ENCODE data around the gene BAZ1B. TPM values are rescaled to one million over a fixed set of nuclear protein-coding genes. Genes with fewer than 3 reads are reported as not detected.
A peak's percentile ranks its signal among the peaks of the same experiment; 100 is the strongest.
"Not testable (repeated sequence)": the region's sequence is repeated elsewhere in the genome, so short reads cannot be mapped to it uniquely, and the experiment has no call there.

The BAZ1B gene
- total RNA-seq, 1 donor from 2014 or later: 111 TPM

DNA sequence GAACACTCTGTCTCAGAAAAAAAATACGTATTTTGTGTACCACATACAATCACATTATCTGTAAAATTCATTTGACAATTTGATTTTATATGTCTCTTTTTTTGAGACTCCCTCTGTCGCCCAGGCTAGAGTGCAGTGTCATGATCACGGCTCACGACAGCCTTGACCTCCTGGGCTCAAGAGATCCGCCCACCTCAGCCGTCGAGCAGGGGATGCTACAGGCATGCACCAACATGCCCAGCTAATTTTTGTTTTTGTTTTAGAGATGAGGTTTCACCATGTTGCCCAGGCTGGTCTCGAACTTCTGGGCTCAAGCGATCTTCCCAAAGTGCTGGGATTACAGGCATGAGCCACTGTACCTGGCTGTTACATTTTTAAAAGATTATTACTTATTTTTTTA is 11.6 kb upstream of the BAZ1B start:
- intact Hi-C loops (cut with micrococcal nuclease): no loop called here
- Mint-ChIP-seq H3K27ac (no peak overlapping the region), H3K27me3 (ENCODE audit: insufficient read depth) (no peaks in the 10 kb centered on the region), H3K36me3 (ENCODE audit: low read depth) (peaks cover 24% of the 10 kb centered on the region), H3K4me3 (no peak overlapping the region), H3K4me1 (ENCODE audit: low read depth) (no peaks in the 10 kb centered on the region), H3K9me3 (no peaks in the 10 kb centered on the region)
- DNase-seq (ENCODE audit: low spot score): no peak

DNA sequence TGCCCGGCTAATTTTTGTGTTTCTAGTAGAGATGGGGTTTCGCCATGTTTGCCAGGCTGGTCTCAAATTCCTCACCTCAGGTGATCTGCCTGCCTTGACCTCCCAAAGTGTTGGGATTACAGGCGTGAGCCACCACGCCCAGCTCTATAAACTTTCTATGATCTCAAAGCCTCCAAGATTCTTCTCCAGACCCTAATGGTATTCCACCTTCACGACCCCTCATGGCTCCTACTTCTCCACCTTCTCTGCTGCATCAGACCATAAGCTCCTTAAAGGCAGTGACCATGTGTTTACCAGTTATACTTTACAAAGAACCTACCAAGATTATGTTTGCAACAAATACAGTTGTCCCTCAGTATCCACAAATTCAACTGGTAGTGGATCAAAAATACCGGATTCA is 10.1 kb upstream of the BAZ1B start:
- Mint-ChIP-seq H3K27me3 (ENCODE audit: insufficient read depth) (no peaks in the 10 kb centered on the region), H3K4me3 (no peak overlapping the region), H3K27ac (no peak overlapping the region), H3K4me1 (ENCODE audit: low read depth) (peaks cover 7% of the 10 kb centered on the region), H3K36me3 (ENCODE audit: low read depth) (peaks cover 15% of the 10 kb centered on the region), H3K9me3 (no peaks in the 10 kb centered on the region)
- intact Hi-C loops (cut with micrococcal nuclease): no loop called here
- no peak for DNase-seq (ENCODE audit: low spot score)

DNA sequence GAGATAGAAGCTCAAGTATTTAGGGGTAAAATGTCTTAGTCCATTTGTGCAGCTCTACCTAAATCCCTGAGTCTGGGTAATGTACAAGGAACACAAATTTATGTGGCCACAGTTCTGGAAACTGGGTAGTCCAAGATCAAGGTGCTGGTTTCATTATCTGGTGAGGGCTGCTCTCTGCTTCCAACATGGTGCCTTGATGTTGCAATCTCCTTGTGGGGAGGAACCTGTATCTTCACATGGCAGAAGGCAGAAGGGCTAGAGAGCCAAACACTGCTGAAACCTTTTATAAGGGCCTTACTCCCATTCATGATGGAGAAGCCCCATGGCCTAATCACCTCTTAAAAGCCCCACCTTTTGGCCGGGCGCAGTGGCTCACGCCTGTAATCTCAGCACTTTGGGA is 8.7 kb upstream of the BAZ1B start:
- Mint-ChIP-seq H3K4me1 (ENCODE audit: low read depth) (peaks cover 14% of the 10 kb centered on the region), H3K27ac (no peak overlapping the region), H3K36me3 (ENCODE audit: low read depth) (peaks cover 5% of the 10 kb centered on the region), H3K27me3 (ENCODE audit: insufficient read depth) (no peaks in the 10 kb centered on the region), H3K9me3 (no peaks in the 10 kb centered on the region), H3K4me3 (no peak overlapping the region)
- intact Hi-C loops (cut with micrococcal nuclease): no loop called here
- no peak for DNase-seq (ENCODE audit: low spot score)

DNA sequence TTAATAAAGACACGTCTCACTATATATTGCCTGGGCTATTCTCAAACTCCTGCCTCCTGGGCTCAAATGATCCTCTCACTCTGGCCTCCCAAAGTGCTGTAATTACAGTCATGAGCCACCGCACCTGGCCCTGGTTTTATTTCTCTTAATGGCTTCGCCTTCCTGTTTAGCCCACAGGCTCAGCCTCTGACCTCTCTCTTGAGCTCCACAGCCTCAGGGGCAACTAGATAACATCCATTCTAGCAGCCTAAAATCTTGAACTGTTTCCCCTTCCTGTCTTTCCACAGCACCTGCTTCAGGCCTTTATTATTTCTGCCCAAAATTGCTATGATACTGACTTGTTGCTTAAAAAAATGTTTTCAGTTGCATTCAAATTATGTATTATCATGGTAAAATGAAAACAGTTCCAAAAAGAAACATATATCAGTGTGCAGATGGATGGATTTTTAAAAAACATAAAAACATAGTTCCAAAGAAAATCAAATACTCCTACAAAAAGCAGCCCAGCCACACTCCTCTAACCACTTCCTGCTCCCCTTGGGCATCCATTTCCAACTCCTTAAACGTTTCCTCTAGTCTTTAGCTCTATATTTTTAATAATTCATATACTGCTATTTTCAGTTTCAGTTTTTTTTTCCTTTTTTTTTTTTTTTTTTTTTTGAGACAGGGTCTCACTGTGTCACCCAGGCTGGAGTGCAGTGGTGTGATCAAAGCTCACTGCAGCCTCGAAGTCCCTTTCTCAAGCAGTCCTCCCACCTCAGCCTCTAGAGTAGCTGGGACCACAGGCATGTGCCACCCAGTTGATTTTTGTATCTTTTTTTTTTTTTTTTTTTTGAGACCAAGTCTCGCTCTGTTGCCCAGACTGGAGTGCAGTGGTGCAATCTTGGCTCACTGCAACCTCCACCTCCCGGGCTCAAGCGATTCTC is 5.1 kb upstream of the BAZ1B start:
- no peaks in the 10 kb centered on the region for H3K9me3 Mint-ChIP-seq
- DNase-seq (ENCODE audit: low spot score): no peak
- H3K4me3 Mint-ChIP-seq: peak overlapping the region; percentile 19
- H3K36me3 Mint-ChIP-seq (ENCODE audit: low read depth): peaks cover 3% of the 10 kb centered on the region
- H3K4me1 Mint-ChIP-seq (ENCODE audit: low read depth): peaks cover 36% of the 10 kb centered on the region
- H3K27ac Mint-ChIP-seq: peak overlapping the region; percentile 77
- intact Hi-C loops (cut with micrococcal nuclease): loop anchor here (10.0 kb wide), 1 partner anchor 702 kb away; the partner anchor contains the start of gene TYW1B
- no peaks in the 10 kb centered on the region for H3K27me3 Mint-ChIP-seq (ENCODE audit: insufficient read depth)

DNA sequence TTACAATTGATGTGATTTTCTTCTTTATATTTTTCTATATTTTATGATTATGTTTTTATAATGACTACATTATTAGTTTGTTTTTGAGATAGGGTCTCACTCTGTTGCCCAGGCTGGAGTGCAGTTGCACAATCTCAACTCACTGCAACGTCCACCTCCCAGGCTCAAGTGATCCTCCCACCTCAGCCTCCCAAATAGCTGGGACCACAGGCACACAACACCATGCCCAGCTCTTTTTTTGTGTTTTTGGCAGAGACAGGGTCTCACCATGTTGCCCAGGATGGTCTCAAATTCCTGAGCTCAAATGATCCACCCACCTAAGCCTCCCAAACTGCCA is 4.0 kb upstream of the BAZ1B start:
- intact Hi-C loops (cut with micrococcal nuclease): loop anchor here (10.0 kb wide), 1 partner anchor 701 kb away; the partner anchor contains the start of gene TYW1B
- H3K9me3 Mint-ChIP-seq; H3K27me3 Mint-ChIP-seq (ENCODE audit: insufficient read depth); H3K27ac Mint-ChIP-seq; H3K36me3 Mint-ChIP-seq (ENCODE audit: low read depth); H3K4me3 Mint-ChIP-seq; DNase-seq (ENCODE audit: low spot score): not testable (repeated sequence)
- H3K4me1 Mint-ChIP-seq (ENCODE audit: low read depth): peaks cover 36% of the 10 kb centered on the region

DNA sequence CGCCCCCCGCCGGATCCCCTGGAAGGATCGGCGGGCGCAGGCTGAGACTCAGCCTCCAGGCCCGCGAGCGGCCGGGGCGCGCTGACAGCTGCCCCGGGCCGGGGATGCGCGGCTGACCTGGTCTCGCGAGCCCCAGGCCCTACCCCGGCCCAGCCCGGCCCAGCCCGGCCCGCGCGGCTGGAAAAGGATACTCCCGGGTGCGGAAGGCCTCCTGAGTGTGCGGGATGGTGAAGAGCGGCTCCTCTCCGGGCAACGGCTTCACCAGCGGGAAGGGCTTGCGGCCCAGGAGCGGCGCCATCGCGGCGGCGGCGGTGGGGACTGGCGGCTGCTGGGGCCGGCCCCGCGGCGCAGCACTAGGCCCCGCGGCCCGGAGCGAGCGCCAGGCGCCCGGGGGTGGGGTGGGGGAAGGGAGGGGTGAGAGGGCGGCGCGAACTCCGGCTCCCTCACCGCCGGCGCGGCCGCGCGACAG is 423 bp downstream of the BAZ1B start:
- no peak overlapping the region for H3K27ac Mint-ChIP-seq
- H3K4me3 Mint-ChIP-seq: peak overlapping the region; percentile 61
- H3K9me3 Mint-ChIP-seq: no peaks in the 10 kb centered on the region
- H3K36me3 Mint-ChIP-seq (ENCODE audit: low read depth): peaks cover 34% of the 10 kb centered on the region
- H3K4me1 Mint-ChIP-seq (ENCODE audit: low read depth): peaks cover 59% of the 10 kb centered on the region
- no peaks in the 10 kb centered on the region for H3K27me3 Mint-ChIP-seq (ENCODE audit: insufficient read depth)
- intact Hi-C loops (cut with micrococcal nuclease): loop anchor here (1.0 to 10.0 kb wide), 10 partner anchors 36 to 697 kb away; partner anchors contain the start of genes ABHD11, BCL7B, BUD23 and DNAJC30
- DNase-seq (ENCODE audit: low spot score): no peak

DNA sequence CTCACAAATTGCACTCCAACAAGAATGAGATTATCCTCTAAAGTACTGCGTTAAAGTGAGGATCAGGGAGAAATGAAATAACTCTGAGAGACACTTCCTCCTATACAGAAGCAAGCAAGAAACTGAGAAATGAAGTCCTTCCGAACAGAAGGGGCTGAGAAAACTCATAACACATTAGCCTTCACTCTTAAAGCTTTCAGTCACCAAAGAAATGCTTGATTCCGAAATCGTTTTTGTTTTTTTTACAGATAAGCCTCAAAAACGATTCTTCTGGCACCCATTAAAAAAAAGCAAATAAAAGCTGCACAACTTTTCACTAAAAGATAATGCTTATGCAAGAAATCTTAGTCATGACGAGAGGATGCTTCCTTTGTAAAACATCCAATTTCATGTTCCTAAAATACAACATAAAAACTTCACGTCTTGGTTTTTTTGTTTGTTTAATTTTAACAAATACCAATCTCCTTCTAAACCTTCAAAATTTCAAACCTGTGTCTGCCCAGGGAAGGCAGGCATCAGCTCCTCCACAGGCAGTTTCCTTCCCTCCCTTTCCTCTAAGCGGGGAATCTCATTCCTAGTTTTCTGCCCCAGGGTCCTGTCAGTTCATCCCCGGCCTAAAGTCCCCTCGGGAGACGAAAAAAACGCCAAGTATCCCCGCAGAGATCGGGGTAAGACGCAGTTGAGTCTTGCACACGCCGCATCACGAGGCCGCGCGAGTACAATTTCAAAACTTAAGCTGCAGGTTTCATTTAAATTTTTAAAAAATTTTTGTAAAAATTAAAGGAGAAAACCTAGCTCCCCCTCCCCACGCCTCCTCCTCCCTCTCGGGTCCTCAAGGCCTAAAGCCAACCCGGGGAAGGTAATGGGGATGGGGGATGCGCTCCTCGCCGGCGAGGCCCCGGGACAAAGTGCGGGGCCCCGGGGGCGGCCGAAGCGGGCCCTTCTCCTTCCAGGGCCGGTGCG is 1.1 kb downstream of the BAZ1B start:
- H3K27ac Mint-ChIP-seq: peak overlapping the region; percentile 89
- H3K4me3 Mint-ChIP-seq: peak overlapping the region; percentile 91
- no peaks in the 10 kb centered on the region for H3K27me3 Mint-ChIP-seq (ENCODE audit: insufficient read depth)
- no peaks in the 10 kb centered on the region for H3K9me3 Mint-ChIP-seq
- H3K36me3 Mint-ChIP-seq (ENCODE audit: low read depth): peaks cover 34% of the 10 kb centered on the region
- DNase-seq (ENCODE audit: low spot score): no peak
- intact Hi-C loops (cut with micrococcal nuclease): loop anchor here (5.0 to 10.0 kb wide), 2 partner anchors 196 to 696 kb away; partner anchors contain the start of genes STX1A and TYW1B
- peaks cover 57% of the 10 kb centered on the region for H3K4me1 Mint-ChIP-seq (ENCODE audit: low read depth)

DNA sequence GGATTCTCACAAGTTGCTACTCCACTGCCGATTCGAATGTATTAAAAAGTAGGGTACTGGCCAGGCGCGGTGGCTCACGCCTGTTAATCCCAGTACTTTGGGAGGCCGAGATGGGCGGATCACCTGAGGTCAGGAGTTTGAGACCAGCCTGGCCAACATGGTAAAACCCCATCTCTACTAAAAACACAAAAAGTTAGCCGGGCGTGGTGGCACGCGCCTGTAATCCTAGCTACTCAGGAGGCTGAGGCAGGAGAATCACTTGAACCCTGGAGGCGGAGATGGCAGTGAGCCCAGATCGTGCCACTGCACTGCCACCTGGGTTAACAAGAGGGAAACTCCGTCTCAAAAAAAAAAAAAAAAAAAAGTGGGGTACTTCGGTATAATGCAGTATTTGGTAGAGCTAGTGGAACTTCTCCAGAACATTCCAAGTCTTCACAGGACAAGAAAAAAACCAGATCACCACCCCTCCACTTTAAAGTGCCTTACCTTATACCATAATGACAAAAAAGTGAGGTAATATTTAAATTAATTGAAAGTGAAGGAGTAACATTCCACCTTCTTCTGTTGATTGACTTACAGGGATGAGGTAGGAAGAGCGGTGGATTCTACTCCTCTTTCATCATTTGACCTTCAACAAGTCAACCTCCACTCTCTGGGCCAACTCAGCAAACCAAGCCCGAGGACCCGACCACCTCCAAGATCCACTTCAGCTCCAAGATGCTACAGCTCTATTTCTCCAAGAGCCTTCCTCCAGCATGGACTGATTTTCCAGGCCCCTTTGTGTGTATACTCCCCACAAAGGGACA is 2.0 kb downstream of the BAZ1B start:
- DNase-seq (ENCODE audit: low spot score): no peak
- peak overlapping the region; percentile 89 for H3K27ac Mint-ChIP-seq
- H3K9me3 Mint-ChIP-seq: no peaks in the 10 kb centered on the region
- H3K4me1 Mint-ChIP-seq (ENCODE audit: low read depth): peaks cover 51% of the 10 kb centered on the region
- peaks cover 37% of the 10 kb centered on the region for H3K36me3 Mint-ChIP-seq (ENCODE audit: low read depth)
- intact Hi-C loops (cut with micrococcal nuclease): loop anchor here (5.0 to 10.0 kb wide), 3 partner anchors 55 to 695 kb away; partner anchors contain the start of genes STX1A and TYW1B
- peak overlapping the region; percentile 91 for H3K4me3 Mint-ChIP-seq
- H3K27me3 Mint-ChIP-seq (ENCODE audit: insufficient read depth): no peaks in the 10 kb centered on the region

DNA sequence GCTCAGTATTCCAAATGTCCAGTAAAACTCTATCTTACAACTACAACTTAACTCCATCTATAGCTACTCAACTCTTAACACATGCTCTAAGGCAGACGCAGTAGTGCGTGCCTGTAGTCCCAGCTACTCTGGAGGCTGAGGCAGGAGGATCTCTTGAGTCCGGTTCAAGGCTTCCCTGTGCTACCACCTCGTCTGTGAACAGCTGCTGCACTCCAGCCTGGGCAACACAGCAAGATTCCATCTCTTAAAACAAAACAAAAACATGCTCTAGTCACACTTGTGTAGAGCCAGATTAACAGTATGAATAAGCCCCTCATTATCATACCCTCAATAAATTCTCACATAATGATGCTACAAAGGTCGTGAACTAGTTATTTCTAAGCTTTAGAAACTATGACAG is 3.6 kb downstream of the BAZ1B start:
- DNase-seq (ENCODE audit: low spot score): no peak
- intact Hi-C loops (cut with micrococcal nuclease): loop anchor here (10.0 kb wide), 1 partner anchor 54 kb away; no protein-coding TSS in a partner anchor
- H3K27me3 Mint-ChIP-seq (ENCODE audit: insufficient read depth): no peaks in the 10 kb centered on the region
- H3K36me3 Mint-ChIP-seq (ENCODE audit: low read depth): peaks cover 45% of the 10 kb centered on the region
- no peaks in the 10 kb centered on the region for H3K9me3 Mint-ChIP-seq
- peak overlapping the region; percentile 91 for H3K4me3 Mint-ChIP-seq
- H3K4me1 Mint-ChIP-seq (ENCODE audit: low read depth): peaks cover 46% of the 10 kb centered on the region
- peak overlapping the region; percentile 41 for H3K27ac Mint-ChIP-seq

DNA sequence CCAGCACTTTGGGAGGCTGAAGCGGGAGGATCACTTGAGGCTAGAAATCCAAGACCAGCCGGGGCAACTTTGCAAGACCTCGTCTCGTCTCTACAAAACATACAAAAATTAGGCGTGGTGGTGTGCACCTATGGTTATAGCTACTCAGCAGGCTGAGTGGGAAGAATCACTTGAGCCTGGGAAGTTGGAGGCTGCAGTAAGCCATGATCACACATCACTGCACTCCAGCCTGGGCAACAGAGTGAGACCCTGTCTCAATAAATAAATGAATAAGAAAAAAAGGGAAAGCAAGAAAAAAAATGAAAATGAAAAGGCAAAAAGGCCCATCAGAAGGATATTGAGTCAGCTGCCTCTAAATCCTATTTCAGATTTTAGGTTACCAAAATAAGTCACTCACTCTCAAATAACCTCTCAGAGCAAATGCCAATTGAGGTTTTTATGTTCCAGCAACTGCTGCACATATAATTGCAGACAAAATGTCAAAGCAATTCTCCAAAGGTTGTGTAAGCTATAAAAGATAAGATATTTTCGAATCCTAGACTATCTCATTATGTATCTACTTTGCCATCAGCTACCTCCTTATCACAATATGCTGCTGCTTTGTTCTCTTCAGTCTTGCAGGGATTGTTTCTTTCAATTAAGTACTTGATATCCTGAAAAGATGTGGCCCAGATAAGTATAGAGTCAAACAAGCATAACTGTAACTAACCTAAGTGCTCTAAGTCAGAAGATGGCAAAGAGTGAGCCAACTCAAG is 4.7 kb downstream of the BAZ1B start:
- Mint-ChIP-seq H3K4me3 (peak overlapping the region; percentile 3), H3K4me1 (ENCODE audit: low read depth) (peaks cover 42% of the 10 kb centered on the region), H3K9me3 (no peaks in the 10 kb centered on the region), H3K27ac (no peak overlapping the region), H3K36me3 (ENCODE audit: low read depth) (peaks cover 50% of the 10 kb centered on the region), H3K27me3 (ENCODE audit: insufficient read depth) (no peaks in the 10 kb centered on the region)
- intact Hi-C loops (cut with micrococcal nuclease): loop anchor here (10.0 kb wide), 1 partner anchor 53 kb away; no protein-coding TSS in a partner anchor
- DNase-seq (ENCODE audit: low spot score): no peak

DNA sequence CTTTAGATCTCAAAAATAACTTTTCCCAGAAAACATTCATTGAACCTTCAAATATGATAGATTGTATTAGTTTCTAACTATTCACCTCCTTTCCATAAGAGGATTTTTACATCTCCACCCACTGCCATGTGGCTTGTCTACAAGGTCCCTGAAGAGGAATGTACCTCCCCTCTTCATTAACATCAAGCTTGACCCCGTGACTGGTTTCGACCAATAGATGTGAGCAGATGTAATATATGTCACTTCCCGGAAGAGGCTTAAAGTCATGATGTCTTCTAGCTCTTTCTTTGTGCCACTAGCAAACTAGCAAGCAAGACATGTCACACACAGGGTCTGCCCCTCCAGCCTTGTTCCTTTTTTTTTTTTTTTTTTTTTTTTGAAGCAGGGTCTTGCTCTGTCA is 6.9 kb downstream of the BAZ1B start:
- DNase-seq (ENCODE audit: low spot score): no peak
- peaks cover 51% of the 10 kb centered on the region for H3K36me3 Mint-ChIP-seq (ENCODE audit: low read depth)
- no peak overlapping the region for H3K4me3 Mint-ChIP-seq
- no peak overlapping the region for H3K27ac Mint-ChIP-seq
- H3K27me3 Mint-ChIP-seq (ENCODE audit: insufficient read depth): no peaks in the 10 kb centered on the region
- H3K9me3 Mint-ChIP-seq: no peaks in the 10 kb centered on the region
- peaks cover 41% of the 10 kb centered on the region for H3K4me1 Mint-ChIP-seq (ENCODE audit: low read depth)
- intact Hi-C loops (cut with micrococcal nuclease): loop anchor here (10.0 kb wide), 1 partner anchor 50 kb away; no protein-coding TSS in a partner anchor
